Left hindlimb (tissue), 1 donor: ENCODE measurements around the gene HAAO.

ENCODE experiments used
- DNase-seq: peaks from one replicate; pipeline ENCODE4 v3.0.0-alpha.2; 2018

The HAAO gene

DNA sequence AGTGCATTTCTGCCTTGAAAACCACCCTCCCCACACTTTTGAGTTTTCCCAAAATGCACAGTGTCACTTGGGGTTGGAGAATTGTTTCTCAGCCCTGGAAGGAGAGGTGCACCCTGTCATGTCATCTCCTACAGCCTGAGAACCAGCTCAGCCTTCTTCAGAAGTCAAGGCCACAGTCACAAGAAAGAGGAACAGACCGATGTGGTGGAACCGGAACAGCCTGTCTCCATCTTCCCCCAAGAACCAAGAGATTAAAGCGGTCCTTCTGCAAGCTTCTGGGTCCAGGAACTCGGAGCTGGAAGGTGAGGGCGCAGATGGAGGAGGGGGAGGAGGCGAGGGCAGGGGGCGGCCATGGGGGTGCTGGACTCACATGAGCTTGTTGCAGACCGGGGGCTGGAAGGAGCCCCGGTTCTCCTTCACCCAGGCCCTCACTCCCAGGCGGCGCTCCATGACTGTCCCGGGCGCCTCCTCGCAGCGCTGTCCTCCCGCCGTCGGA is 248 bp downstream of the HAAO start:
- no peak for DNase-seq

DNA sequence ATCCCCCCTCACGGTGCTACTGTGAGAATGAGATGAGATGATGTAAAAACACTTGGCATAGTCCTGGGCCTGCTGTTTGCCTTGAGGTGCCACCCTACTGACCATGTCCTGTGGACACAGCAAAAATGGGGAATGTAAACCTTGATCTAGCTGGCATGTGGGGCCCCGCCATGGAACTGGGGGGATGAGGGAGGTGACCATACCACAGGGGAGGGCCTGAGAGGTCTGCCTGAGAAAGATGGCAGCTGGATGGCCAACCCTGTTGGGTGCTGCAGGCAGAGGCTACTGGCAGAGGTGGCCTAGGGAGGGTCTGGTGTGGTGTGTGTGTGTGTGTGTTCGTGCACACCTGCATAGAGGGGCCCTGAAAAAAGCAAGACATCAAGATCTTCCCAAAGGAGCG is 777 bp downstream of the HAAO start:
- DNase-seq: no peak

DNA sequence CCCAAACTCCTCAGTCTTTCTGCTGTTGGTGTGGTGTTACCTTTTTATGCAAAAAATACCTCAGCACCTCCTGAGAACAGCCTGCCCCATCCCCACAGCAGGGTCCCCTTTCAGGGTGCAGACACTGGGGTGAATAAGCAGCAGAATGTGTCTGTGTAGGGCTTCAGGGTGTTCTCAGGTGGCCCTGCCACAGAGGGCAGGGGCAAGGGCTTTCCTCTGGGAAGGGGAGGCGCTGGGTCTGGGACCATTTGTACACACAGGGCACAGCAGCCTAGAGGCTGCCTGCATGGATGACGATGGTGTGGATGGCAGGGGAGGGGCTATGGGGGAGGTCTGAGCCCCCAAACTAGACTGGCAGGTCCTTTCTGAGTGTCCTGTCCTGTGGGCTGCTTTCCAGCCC is 2.6 kb downstream of the HAAO start:
- DNase-seq: no peak

DNA sequence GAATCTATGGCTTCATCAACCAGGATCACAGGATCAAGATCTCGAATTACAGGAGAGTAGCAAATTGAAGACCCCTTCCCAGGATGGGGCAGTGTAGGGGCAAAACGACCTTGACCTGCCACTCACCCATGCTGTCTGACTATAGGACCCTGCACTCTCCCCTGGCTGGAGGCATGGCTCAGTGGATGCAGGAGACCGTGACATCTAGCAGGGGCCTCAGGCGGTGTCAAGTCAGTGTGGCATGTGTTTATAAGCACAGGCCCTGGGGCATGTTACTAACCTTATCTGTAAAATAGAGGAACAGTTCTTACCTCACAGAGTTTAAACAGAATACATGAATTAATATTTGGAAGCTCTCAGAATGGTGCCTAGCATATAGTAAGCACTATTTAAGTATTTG is 3.5 kb downstream of the HAAO start:
- DNase-seq: no peak

DNA sequence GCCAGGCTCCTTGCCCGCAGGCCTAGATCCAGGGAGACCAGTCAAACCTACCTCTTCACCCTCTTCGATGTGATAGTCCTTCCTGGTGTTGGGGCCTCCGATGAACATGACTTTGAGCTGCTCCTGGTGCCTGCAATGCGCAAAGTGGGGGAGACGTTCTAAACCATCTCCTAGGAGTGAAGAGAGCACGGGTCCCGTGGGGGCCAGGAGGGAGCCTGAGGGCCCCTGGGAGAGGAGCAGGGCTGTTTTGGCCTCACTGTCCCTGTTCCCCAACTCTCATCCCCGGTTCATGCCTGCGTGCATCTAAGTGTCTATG is 3.9 kb downstream of the HAAO start:
- DNase-seq: no peak

DNA sequence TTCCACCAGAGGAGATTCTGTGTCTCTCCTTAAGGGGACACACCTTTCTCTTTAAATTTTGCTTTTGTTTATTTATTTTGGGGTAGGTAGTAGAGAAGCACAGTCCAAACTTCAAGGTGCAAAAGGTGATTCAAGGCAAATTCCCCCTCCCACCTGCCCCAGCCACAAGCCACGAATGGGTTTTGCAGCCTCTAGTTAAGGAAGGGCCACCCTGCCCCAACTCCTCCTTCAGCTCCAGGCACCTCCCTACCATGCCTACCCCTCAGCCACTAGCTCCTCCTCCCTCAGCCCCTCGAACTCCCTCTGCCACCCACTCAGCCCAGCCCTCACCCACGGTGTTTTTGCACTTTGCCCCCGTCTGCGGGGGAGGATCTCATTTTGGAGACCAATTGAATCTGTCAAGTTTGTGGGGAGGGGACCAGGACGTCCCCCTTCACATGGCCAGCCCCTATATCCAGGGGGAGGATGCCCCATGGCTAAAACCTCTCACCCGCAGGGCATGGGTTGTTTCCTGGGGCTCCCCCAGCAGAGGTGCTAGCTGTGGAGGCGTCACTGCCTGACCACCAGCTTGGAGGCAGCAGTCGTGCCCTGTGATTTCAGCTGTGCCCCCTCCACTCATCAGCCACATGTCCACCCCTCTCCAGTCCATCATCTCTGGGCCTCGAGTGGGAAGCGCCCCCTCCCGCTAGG is 4.5 kb downstream of the HAAO start:
- DNase-seq: no peak

DNA sequence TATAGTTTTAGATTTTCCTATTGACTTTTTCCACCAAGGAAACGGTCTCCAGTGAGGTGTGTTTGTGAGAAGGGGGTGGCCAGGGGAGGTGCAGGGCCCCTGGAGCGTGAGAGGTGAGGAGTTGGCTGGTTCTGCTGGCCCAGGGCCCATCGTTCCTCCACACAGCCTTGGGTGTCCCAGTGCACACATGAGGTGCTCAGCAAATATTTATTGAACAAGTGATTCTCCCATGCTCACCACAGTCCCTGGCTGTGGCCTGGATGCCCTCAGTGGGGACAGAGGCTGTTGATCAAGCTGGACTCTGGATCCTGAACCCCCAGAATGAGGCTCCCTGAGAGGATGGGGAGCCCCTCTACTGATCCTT is 5.0 kb downstream of the HAAO start:
- DNase-seq: no peak

DNA sequence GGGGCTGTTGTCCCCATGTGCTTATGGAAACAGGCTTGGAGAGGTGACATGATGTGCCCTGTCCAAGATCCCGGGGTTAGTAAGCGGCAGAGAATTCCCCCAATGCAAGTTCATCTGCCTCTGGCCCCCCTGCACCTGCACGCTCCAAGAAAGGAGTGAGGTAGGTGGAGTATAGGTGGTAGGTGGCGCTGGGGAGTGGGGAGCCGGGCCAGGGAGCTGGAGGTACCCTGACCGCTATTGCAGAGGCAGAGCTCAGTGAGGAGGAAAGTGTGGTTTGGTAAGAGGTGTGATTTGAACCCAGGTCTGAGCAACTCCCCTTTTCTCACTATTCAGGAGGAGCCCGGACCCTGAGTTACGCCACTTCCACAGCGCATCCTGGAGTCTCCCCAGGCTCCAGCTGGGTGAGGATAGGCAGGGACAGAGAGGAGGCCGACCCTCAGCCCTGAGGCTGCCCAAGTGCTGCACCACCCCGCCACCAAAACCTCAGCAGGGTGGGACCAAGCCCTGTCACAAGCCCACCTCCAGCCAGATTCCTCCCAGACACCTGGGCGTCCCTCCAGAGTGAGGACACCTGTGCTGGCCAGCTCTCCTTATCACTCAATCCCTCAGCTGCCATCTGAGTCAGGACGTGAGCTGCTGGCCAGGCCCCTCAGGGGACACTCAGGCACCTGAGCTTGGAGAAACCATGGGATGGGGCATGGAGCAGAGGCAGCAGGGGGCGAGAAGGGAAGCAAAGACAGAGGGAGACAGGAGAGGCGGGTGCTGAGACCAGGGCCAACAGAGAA is 5.6 kb downstream of the HAAO start:
- no peak for DNase-seq

DNA sequence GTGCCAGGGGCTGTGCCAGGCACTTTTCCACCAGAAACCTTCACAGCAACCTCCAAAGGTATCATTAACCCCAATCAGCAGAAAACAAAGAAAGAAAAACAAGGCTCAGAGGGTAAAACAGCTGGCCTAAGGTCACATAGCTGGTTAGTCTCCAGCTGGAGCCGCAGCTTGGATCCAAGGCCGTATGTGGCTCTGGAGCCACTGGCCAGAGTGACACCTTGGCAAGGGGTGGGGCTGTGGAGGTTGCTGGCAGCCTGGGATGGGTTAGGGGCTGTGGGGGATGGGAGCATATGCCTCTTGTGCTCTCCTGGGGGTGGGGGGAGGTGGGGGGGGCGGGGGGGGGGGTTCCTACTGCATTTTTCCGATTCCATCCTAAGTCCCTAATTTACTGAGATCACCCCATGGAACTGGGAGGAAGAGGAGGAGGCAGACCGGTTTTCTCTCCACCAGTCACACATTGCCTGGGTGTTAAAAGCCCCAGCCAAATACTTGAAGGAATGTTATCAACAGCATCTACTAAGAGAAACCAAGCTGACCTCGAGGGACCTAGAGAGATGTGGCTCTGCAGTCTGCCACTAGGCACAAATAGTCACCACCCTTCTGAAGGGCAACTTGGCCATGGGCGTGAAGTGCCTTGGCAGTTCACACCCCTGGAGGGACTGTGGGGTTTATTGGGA is 8.0 kb downstream of the HAAO start:
- no peak for DNase-seq

DNA sequence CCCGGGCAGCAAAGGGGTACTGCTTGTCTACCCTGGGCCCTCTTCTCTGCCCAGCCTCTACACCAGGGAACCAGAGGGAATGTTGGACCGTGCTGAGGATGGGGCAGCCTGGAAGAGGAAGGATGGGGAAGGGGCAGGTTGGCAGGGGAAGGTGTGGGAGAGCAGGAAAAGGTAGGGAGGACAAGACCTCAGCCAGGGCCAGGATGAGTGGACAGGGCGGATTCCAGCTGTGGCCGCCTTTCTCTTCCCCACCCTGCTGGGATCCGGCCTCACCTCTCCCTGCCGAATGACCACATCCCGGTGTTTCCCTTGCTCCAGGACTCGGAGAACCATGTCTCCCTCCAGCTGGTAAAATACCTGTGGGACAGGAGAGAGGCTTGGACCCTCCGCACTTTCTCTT is 8.9 kb downstream of the HAAO start:
- DNase-seq: no peak

DNA sequence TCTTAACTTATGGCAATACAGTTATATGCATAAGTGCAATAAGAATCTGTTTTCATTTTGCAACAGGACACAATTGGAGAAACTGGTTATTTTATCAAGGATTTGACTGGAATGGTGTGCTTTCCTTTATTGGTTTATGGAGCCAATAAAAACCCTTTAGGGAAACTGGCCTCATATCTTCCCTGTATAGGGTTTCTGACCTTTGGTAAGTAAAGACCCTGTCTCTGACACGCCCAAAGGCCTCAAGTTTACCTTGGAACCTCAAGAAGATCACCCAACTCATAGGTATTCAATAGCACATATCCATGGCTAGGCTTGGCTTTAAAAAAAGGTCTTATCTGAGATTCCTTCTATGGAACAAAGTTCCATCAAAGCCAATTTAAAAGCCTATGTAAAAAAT is 11.2 kb downstream of the HAAO start:
- no peak for DNase-seq

DNA sequence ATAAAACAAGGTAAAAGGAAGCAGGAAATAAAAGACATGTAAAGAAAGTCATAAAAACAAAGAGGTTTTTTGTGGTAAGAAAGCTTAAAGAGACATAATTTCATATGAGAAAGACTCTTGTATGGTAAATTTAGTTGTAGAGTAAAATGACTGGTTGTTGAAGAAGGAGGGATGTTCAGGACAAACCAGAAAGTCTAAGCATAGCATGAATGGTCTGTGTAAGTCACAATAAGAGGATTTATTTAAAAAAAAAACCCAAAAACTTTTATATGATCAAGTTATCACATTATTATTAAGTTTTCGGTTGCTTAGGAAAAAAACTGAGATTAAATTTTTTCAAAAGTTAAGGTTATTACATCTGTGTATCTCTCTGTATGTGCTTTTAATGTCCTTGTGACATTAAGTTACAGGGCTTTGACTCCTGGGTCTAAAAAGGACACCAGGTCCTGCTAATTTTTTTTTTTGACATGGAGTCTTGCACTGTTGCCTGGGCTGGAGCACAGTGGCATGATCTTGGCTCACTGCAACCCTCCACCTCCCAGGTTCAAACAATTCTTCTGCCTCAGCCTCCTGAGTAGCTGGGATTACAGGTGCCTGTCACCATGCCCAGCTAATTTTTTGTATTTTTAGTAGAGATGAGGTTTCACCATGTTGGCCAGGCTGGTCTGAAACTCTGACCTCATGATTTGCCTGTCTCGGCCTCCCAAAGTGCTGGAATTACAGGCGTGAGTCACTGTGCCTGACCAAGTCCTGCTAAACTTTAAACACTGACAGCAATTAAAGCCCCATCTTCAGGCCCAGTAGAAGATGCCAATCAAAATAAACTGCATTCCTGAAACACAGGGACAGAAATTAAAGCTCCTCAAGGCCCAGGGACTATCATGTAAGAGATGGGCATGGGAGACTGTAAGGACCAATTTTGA is 14.2 kb downstream of the HAAO start:
- DNase-seq: no peak

DNA sequence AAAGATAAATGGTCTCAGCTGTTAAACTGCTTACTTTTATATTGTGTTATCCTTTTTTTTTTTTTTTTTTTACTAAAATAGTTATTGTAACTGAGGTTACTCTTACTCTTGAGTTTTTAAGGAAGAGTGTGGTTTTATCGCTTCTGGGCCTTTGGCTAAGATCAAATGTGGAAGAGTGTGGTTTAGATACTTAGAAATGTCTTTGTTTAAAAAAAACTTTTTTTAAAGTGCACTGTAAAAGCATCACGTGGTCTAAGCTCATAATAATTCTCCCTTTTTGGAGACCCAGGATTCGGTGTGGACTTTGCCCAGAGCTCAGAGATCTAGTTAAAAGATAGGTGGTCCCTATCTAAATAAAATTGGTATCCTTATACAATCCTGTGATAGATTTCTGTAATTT is 16.6 kb downstream of the HAAO start:
- DNase-seq: no peak

DNA sequence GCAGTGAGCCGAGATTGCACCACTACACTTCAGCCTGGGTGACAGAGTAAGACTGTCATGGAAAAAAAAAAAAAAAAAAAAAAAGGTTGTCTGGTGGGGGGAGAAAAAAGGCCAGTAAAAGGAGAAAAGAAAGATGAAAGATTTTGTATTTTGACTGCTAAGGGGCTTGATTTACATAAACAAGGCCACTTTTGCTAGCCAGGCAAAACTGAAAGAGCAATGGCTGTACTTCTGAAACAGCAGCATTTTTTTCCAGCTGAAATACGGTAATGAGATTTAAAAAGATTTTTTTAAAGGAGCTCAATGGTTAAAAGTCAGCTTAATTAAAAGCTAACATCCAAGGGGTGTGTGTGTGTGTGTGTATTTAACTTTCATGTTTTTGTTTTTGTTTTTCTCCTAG is 17.2 kb downstream of the HAAO start:
- DNase-seq: no peak

DNA sequence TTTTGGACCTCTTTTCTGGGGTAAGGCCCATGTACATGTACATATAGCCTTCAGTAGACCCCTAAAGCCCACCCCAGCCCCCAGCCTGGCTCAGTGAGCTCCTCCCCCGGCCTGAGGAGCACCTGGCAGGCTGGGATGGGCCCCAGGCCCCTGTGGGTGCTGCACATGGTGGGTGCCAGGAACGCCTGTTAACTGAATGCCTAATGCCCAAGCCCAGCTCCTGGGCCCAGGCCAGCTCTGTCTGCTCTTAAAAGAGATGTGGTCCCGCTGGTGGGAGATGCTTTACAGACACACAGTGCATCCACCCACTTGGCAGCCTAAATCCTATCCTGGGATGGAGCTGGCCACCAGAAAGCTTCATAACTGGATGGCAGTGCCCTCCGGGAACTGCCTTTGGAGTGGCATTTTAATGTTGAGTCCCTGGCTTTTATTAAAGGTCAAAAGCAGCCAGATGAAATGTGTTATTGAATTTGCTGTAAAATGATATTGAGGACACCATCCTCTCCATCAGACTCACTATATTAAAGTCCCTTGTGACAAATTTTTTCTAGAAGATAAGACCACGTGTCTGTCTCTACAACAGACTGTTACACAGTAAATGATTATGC is 20.7 kb downstream of the HAAO start:
- DNase-seq: no peak

DNA sequence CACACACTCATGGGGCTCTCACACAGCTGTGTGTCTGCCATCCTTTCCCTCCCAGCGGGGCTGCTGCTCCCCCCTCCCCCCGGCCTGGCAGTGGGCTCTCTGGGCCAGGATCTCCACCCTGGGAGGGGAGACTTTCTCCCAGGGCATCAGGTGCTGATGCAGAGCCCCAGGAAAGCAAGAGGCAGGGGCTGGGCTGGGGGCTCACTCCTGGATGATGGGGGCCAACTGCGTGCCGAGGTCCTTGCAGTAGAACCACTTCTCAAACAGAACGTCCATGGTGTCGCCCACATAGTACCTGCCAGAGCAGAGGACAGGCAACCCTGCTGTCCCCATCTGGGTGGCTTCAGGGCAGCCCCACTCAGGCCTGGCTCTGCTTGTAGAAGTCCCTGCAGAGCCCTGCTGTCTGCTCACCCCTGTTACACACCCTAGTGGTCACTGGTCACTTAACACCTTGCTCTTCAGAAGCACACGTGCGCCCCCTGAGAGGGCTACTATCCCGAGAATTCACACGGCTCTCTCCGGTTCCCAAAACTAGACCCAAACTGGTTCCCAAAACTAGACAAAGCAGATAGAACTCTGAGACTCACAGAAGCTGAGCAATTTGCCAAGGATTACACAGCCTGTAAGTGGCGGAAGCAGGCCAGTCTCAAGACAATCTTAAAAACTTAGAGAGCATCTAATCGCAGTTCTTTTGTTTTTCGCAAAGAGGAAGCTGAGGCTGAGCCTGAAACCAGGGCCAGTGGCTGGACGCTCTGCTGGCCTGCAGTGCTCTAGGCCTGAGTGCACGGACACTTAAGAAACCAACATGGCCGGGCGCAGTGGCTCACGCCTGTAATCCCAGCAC is 21.9 kb downstream of the HAAO start:
- DNase-seq: no peak

DNA sequence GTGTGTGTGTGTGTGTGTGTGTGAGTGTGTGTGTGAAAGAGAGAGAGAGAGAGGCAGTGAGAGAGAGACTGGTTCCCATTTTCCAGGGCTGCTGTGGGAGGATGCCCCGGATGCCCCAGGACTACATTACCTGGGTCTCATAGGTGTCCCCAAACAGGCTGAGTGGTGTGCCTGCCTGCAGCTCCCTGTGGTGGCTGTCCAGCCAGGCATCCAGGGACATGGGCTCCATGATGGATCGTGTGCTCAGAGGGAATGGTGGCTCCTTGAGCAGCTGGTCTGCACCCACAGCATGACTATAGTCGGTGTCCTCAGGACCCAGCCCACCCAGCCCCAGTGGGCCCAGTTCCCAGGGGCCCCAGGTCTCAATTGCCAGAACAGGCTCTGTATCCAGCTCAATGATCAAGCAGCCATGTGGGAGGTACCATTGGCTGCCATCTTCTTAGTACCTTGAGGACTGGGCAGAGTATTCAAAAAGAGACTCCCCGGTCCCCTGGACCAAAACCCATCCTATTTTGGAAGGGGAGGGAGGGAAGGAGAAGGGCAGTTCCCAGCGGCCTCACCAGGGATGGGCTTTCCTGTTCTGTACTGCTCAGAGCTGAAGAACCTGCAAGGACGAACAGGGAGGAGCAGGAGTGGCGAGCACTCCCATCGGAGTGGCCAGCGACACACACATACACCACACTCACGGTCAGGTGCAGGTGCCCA is 22.6 kb downstream of the HAAO start:
- DNase-seq: no peak

DNA sequence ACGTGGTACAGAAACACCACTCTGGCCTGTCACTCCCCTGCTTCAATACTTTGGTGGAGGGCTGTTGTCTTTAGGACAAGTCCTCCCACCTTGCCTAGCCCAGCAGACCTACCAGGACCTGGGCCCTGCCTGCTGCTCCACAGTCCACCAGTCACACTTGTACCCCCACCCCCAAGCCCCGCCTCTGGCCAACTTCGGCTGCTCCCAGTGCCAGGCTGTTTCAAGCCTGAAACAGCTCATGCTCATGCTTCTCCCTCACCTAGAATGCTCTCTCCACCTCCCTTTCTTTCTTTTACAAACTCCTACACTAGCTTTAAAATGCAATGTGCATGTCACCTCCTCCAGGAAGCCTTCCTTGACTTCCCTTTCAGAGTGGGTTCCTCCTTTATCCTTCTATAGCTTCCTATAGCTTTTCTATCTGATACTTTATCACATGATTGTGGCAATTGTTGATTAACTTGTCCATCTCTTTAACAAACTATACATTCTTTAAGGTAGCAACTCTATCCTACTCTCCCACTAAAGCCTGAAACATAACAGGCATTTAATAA is 23.6 kb downstream of the HAAO start:
- no peak for DNase-seq

DNA sequence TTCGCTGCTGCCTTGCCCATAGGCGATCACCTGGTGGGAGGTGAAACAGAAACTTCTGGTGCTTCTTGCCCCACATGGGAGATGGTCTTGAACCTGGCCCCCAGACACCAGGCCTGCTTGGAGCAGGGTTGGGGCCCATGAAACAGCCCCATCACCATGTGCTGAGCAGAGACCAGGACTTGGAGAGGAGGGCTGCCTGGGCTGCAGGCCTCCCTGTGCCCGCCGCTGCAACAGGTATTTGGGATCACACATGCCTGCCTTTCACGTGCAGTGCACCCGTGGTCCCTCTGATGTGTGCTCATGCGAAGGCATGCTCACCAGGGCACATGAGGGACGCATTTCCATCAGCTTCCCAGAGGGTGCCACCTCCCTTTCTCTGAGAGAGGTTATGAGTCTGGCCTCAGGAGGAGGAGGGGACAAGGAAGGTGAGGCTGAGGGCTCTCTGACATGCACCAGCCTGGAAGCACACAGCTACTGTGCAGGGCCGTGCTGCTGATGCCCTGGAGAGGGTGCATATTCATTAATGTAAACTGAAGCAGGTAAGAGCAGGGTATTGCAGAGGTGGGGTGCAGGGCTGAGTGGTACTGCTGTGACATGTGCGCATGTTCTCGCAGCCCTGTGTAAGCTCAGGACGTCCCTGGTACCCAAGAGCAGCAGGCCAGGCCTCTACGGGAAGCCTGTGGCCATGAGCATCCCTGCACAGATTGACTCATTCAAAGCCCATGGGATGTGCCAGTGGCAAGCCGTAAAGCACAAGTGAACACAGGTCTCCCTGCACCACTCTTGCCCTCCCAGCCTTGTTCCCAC is 24.3 kb downstream of the HAAO start:
- no peak for DNase-seq
